Measurements from ENCODE around the gene OR2C3. TPM values are rescaled to one million over a fixed set of nuclear protein-coding genes. Genes with fewer than 3 reads are reported as not detected.
"Not testable (repeated sequence)": the region's sequence is repeated elsewhere in the genome, so short reads cannot be mapped to it uniquely, and the experiment has no call there.

Gene OR2C3
- total and polyA plus RNA-seq, 4 donors, result not detected

DNA sequence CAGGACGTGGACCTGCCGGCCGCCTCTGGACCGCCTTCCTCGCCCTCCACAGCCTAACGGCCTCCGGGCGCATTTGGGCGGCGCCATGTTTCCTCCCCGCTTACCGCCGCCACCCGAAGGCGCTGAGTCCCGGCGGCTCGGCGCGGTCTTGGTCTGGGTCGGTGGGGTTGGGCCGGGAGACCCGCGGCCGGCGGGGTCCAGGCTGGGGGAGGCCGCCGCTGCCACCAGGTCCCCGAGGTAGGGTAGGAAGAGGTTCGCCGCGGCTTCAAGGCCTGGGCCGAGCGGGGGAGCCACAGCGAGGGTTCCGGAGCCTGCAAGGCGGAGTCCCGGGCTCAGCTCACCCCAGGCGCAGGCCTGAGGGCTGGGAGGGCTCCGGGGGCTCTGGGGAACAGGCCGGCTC is 5.5 kb downstream of the OR2C3 start:
- ATAC-seq (ENCODE audit: low FRiP score) (peak; percentile 29), DNase-seq (no peak)
- no peaks in the 10 kb centered on the region for H3K9me3 ChIP-seq (ENCODE audit: control insufficient read depth, low read length)
- H3K4me1 ChIP-seq (ENCODE audit: control insufficient read depth in 1 of 2, insufficient read depth in 2 of 2, low read length in 2 of 2), result no peaks in the 10 kb centered on the region
- no peak overlapping the region for H3K4me3 ChIP-seq (ENCODE audit: low read length in 2 of 2)
- H3K27me3 ChIP-seq (ENCODE audit: control insufficient read depth in 1 of 2, insufficient read depth in 2 of 2, low read length in 1 of 2), result no peaks in the 10 kb centered on the region
- H3K27ac ChIP-seq (ENCODE audit: low read depth in 1 of 2, low read length in 2 of 2), result no peak overlapping the region
- 31 to 33% methylated on average over 34 to 41 of the region's 41 CpGs for WGBS, 2 donors
- intact Hi-C loops (cut with DNase I), result no loop called here
- H3K36me3 ChIP-seq (ENCODE audit: control insufficient read depth in 1 of 2, insufficient read depth in 2 of 2, low read length in 1 of 2), result no peaks in the 10 kb centered on the region

DNA sequence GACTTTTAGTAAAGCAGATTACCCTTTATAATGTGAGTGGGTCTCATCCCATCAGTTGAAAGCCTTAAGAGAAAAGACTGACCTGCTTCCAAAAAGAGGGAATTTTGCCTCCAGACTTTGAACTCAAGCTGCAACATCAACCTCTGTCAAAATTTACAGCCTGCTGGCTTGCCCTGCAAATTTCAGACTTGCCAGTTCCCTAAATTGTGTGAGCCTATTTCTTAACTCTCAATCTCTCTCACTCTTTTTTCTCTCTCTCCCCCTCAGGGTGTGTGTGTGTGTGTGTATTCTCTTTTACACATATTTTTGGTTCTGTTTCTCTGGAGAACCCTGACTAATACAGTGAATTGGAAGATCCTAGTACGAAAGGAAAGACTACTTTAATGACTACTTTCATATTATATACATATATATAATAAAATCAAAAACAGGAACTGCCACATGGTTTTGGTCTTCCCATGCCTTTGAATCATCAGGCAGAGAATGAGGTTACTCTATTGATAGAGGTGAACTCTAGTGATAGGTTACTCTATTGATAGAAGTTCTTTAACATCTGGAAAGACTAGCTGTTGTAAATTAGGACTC is 6.4 kb downstream of the OR2C3 start:
- no peaks in the 10 kb centered on the region for H3K4me1 ChIP-seq (ENCODE audit: control insufficient read depth in 1 of 2, insufficient read depth in 2 of 2, low read length in 2 of 2)
- DNase-seq (no peak), ATAC-seq (ENCODE audit: low FRiP score) (no peak)
- no peak overlapping the region for H3K27ac ChIP-seq (ENCODE audit: low read depth in 1 of 2, low read length in 2 of 2)
- intact Hi-C loops (cut with DNase I), result no loop called here
- WGBS, 2 donors, result 84 to 85% methylated on average over 1 of the region's 1 CpG
- H3K9me3 ChIP-seq (ENCODE audit: control insufficient read depth, low read length), result no peaks in the 10 kb centered on the region
- H3K4me3 ChIP-seq (ENCODE audit: low read length in 2 of 2), result no peak overlapping the region
- no peaks in the 10 kb centered on the region for H3K27me3 ChIP-seq (ENCODE audit: control insufficient read depth in 1 of 2, insufficient read depth in 2 of 2, low read length in 1 of 2)
- no peaks in the 10 kb centered on the region for H3K36me3 ChIP-seq (ENCODE audit: control insufficient read depth in 1 of 2, insufficient read depth in 2 of 2, low read length in 1 of 2)

DNA sequence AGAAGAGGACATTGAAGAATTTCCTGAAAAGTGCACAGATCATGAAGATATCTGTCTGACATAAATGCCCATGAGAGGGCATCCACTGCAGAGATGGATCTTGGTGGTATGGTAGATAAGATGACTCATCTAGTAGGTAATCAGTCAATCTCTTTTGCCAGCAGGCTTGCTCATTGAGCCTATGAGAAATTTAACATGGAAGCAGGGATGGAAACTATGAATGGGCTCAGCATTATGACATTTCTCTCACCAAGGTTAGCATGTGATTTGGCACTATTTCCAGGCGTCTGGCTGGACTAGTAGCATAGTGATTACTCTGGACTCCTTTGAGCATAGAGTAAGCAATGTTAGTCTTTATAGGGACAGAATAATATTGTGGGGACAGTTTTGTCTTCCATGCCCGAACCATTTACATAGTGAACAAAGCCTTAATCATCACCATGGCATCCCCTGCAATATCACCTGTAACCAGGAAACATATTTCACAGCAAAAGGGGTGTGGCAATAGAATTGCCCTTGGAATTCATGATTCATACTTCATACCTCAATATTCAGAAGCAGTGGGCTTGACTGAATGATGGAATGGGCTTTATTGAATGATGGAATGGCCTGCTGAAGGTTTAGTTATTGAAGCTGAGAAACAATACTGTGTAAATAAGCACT is 7.3 kb downstream of the OR2C3 start:
- H3K9me3 ChIP-seq (ENCODE audit: control insufficient read depth, low read length), result peaks cover 2% of the 10 kb centered on the region
- no peaks in the 10 kb centered on the region for H3K36me3 ChIP-seq (ENCODE audit: control insufficient read depth in 1 of 2, insufficient read depth in 2 of 2, low read length in 1 of 2)
- 60 to 65% methylated on average over 2 of the region's 2 CpGs for WGBS, 2 donors
- no peak for DNase-seq
- H3K4me3 ChIP-seq (ENCODE audit: low read length in 2 of 2), result no peak overlapping the region
- H3K27me3 ChIP-seq (ENCODE audit: control insufficient read depth in 1 of 2, insufficient read depth in 2 of 2, low read length in 1 of 2), result no peaks in the 10 kb centered on the region
- no peak for ATAC-seq (ENCODE audit: low FRiP score)
- H3K27ac ChIP-seq (ENCODE audit: low read depth in 1 of 2, low read length in 2 of 2), result no peak overlapping the region
- intact Hi-C loops (cut with DNase I), result no loop called here
- H3K4me1 ChIP-seq (ENCODE audit: control insufficient read depth in 1 of 2, insufficient read depth in 2 of 2, low read length in 2 of 2), result no peaks in the 10 kb centered on the region

DNA sequence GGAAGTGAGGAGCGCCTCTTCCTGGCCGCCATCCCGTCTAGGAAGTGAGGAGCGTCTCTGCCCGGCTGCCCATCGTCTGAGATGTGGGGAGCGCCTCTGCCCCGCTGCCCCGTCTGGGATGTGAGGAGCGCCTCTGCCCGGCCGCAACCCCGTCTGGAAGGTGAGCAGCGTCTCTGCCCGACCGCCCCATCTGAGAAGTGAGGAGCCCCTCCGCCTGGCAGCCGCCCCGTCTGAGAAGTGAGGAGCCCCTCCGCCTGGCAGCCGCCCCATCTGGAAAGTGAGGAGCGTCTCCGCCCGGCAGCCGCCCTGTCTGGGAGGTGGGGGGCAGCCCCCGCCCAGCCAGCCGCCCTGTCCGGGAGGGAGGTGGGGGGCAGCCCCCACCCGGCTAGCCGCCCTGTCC is 14.4 kb downstream of the OR2C3 start:
- H3K9me3 ChIP-seq (ENCODE audit: control insufficient read depth, low read length); H3K4me1 ChIP-seq (ENCODE audit: control insufficient read depth in 1 of 2, insufficient read depth in 2 of 2, low read length in 2 of 2); DNase-seq; H3K36me3 ChIP-seq (ENCODE audit: control insufficient read depth in 1 of 2, insufficient read depth in 2 of 2, low read length in 1 of 2); H3K4me3 ChIP-seq (ENCODE audit: low read length in 2 of 2); ATAC-seq (ENCODE audit: low FRiP score); H3K27ac ChIP-seq (ENCODE audit: low read depth in 1 of 2, low read length in 2 of 2); intact Hi-C loops (cut with DNase I); H3K27me3 ChIP-seq (ENCODE audit: control insufficient read depth in 1 of 2, insufficient read depth in 2 of 2, low read length in 1 of 2): not testable (repeated sequence)
- 92% methylated on average over 8 to 27 of the region's 30 CpGs for WGBS, 2 donors

DNA sequence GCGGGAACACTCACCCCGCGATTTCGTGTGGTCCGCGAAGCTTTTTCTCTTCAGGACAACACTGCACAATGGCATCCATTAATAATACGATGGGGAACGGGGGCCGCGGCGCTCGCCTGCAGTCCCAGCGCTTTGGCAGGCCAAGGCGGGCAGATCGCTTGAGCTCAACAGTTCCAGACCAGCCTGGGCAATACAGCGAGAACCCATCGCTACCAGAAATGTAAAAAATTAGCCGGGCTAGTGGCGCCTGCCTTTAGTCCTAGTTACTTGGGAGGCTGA is 17.7 kb downstream of the OR2C3 start:
- DNase-seq (no peak), ATAC-seq (ENCODE audit: low FRiP score) (no peak)
- no peaks in the 10 kb centered on the region for H3K36me3 ChIP-seq (ENCODE audit: control insufficient read depth in 1 of 2, insufficient read depth in 2 of 2, low read length in 1 of 2)
- H3K4me3 ChIP-seq (ENCODE audit: low read length in 2 of 2), result no peak overlapping the region
- no peak overlapping the region for H3K27ac ChIP-seq (ENCODE audit: low read depth in 1 of 2, low read length in 2 of 2)
- intact Hi-C loops (cut with DNase I), result no loop called here
- H3K4me1 ChIP-seq (ENCODE audit: control insufficient read depth in 1 of 2, insufficient read depth in 2 of 2, low read length in 2 of 2), result no peaks in the 10 kb centered on the region
- no peaks in the 10 kb centered on the region for H3K9me3 ChIP-seq (ENCODE audit: control insufficient read depth, low read length)
- no peaks in the 10 kb centered on the region for H3K27me3 ChIP-seq (ENCODE audit: control insufficient read depth in 1 of 2, insufficient read depth in 2 of 2, low read length in 1 of 2)
- 75 to 76% methylated on average over 19 of the region's 19 CpGs for WGBS, 2 donors

DNA sequence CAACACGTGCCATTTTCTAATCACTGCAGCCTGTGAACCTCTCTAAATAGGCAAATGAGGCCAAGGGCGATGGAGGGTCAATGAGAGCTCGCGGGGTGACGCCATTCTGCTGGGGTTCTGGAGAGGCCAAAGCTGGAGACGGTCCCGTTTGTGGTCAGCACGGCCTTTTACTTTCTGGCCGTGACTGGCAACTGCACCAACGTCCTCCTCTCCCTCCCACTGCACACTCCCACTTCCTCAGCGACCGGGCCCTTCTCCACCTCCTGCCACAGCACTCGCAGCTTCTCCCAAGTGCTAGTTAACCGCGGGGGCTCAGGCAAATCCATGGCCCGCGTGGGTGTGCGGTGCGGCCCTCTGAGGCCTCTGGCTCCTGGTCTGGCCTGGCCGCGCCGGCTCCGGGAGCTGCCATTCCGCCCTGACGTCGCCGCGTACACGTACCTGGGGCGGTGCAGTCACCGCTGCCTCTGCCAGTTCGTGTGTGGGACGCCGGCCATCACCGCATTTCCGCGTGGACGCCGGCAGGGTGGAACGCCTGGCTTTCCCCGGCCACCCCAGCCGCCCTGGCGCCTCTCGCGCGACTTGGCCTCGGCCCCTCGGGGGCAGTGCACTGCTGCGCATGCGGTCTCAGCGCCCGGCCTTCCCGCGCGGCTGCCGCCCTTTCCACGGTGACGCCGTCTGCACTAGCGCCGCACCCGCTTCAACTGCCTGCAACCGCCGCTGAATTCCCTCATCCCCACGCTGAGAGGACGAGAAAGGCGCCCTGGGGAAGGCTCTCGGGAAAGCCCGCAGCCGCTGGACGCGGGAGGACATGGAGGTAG is 18.2 kb downstream of the OR2C3 start:
- H3K9me3 ChIP-seq (ENCODE audit: control insufficient read depth, low read length), result no peaks in the 10 kb centered on the region
- no peak overlapping the region for H3K4me3 ChIP-seq (ENCODE audit: low read length in 2 of 2)
- no peak overlapping the region for H3K27ac ChIP-seq (ENCODE audit: low read depth in 1 of 2, low read length in 2 of 2)
- no peak for DNase-seq
- ATAC-seq (ENCODE audit: low FRiP score), result peak; percentile 36
- intact Hi-C loops (cut with DNase I), result no loop called here
- H3K36me3 ChIP-seq (ENCODE audit: control insufficient read depth in 1 of 2, insufficient read depth in 2 of 2, low read length in 1 of 2), result no peaks in the 10 kb centered on the region
- H3K4me1 ChIP-seq (ENCODE audit: control insufficient read depth in 1 of 2, insufficient read depth in 2 of 2, low read length in 2 of 2), result no peaks in the 10 kb centered on the region
- H3K27me3 ChIP-seq (ENCODE audit: control insufficient read depth in 1 of 2, insufficient read depth in 2 of 2, low read length in 1 of 2), result no peaks in the 10 kb centered on the region
- WGBS, 2 donors, result 43 to 49% methylated on average over 72 of the region's 72 CpGs

DNA sequence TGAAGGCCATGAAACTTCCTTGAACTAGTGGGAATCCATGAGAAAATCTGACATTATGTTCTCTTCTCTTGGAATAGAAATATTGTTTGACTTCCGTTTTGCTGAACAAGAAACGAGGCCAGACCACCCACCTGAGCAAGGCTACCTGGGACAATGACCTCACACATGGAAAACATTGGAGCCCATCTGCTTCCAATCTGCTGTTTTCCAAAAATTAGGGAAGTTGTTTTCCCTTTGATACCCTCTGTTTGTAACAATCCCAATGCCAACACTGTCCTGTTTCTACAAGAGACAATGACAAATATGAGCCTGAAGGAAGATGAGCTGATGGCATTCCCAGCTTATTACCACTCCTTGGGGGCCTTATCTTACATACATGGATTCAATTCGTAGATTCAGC is 29.4 kb downstream of the OR2C3 start:
- H3K27me3 ChIP-seq (ENCODE audit: control insufficient read depth in 1 of 2, insufficient read depth in 2 of 2, low read length in 1 of 2), result no peaks in the 10 kb centered on the region
- DNase-seq (no peak), ATAC-seq (ENCODE audit: low FRiP score) (no peak)
- H3K9me3 ChIP-seq (ENCODE audit: control insufficient read depth, low read length), result no peaks in the 10 kb centered on the region
- H3K27ac ChIP-seq (ENCODE audit: low read depth in 1 of 2, low read length in 2 of 2), result no peak overlapping the region
- H3K4me1 ChIP-seq (ENCODE audit: control insufficient read depth in 1 of 2, insufficient read depth in 2 of 2, low read length in 2 of 2), result no peaks in the 10 kb centered on the region
- WGBS, 2 donors, result 32 to 34% methylated on average over 3 of the region's 3 CpGs
- no peak overlapping the region for H3K4me3 ChIP-seq (ENCODE audit: low read length in 2 of 2)
- H3K36me3 ChIP-seq (ENCODE audit: control insufficient read depth in 1 of 2, insufficient read depth in 2 of 2, low read length in 1 of 2), result no peaks in the 10 kb centered on the region
- intact Hi-C loops (cut with DNase I), result no loop called here

DNA sequence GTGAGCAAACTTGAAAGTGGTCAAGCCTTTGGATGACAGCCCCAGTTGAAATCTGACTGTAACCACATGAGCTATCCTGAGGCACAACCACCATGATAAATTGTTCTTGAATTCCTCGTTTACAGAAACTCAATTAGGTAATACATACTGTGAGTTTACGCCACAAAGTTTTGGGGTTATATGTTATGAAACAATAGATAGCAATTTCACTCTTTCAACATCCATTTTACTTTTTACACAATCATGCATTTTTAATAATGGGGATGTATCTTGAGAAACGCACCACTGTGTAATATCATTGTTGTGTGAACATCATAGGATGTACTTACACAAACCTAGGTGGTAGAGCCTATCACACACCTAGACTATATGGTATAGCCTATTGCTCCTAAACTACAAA is 35.4 kb downstream of the OR2C3 start:
- intact Hi-C loops (cut with DNase I), result no loop called here
- DNase-seq, result no peak
- WGBS, 2 donors, result 55 to 72% methylated on average over 3 of the region's 3 CpGs

More for the DNA sequence above, 35.4 kb downstream of the OR2C3 start:
- no peaks in the 10 kb centered on the region for H3K9me3 ChIP-seq (ENCODE audit: control insufficient read depth, low read length)
- H3K27me3 ChIP-seq (ENCODE audit: control insufficient read depth in 1 of 2, insufficient read depth in 2 of 2, low read length in 1 of 2), result no peaks in the 10 kb centered on the region
- no peak overlapping the region for H3K27ac ChIP-seq (ENCODE audit: low read depth in 1 of 2, low read length in 2 of 2)
- no peaks in the 10 kb centered on the region for H3K36me3 ChIP-seq (ENCODE audit: control insufficient read depth in 1 of 2, insufficient read depth in 2 of 2, low read length in 1 of 2)
- no peaks in the 10 kb centered on the region for H3K4me1 ChIP-seq (ENCODE audit: control insufficient read depth in 1 of 2, insufficient read depth in 2 of 2, low read length in 2 of 2)
- no peak for ATAC-seq (ENCODE audit: low FRiP score)
- no peak overlapping the region for H3K4me3 ChIP-seq (ENCODE audit: low read length in 2 of 2)

All from aorta (tissue), 5 donors.